HTERT RPE-1 (cell line): ENCODE results near the gene IGF1R.

Source experiments
- in situ Hi-C: fragments of 300-500 bp; cut with MboI; formaldehyde crosslinking; loops from 4 replicates; pipeline ENCODE4 v1.14.3; 2020; ENCODE audit warnings: low sequenced_read_pairs

Gene IGF1R

GRCh38 chr15:98743177-98743576 lies 94.8 kb downstream of the IGF1R start:
- in situ Hi-C loops: no loop called here

- in situ Hi-C loops: no loop called here
Observed at GRCh38 chr15:98744506-98744905, 96.2 kb downstream of the IGF1R start.

- in situ Hi-C loops: no loop called here
Observed at GRCh38 chr15:98745179-98745578, 96.8 kb downstream of the IGF1R start.

GRCh38 chr15:98745650-98746374 lies 97.5 kb downstream of the IGF1R start:
- in situ Hi-C loops: no loop called here

- in situ Hi-C loops: no loop called here
Observed at GRCh38 chr15:98746375-98747155, 98.2 kb downstream of the IGF1R start.

- in situ Hi-C loops: no loop called here
Observed at GRCh38 chr15:98751767-98752166, 103.4 kb downstream of the IGF1R start.

GRCh38 chr15:98753726-98754656 lies 105.7 kb downstream of the IGF1R start:
- in situ Hi-C loops: no loop called here

- in situ Hi-C loops: no loop called here
Observed at GRCh38 chr15:98754657-98755022, 106.3 kb downstream of the IGF1R start.

- in situ Hi-C loops: no loop called here
Observed at GRCh38 chr15:98755138-98755537, 106.8 kb downstream of the IGF1R start.

- in situ Hi-C loops: no loop called here
Observed at GRCh38 chr15:98755781-98756180, 107.4 kb downstream of the IGF1R start.

GRCh38 chr15:98758224-98758623 lies 109.9 kb downstream of the IGF1R start:
- in situ Hi-C loops: no loop called here

GRCh38 chr15:98759277-98759676 lies 110.9 kb downstream of the IGF1R start:
- in situ Hi-C loops: no loop called here

- in situ Hi-C loops: no loop called here
Observed at GRCh38 chr15:98760112-98760826, 111.9 kb downstream of the IGF1R start.

GRCh38 chr15:98760975-98761374 lies 112.6 kb downstream of the IGF1R start:
- in situ Hi-C loops: no loop called here

GRCh38 chr15:98763179-98763578 lies 114.8 kb downstream of the IGF1R start:
- in situ Hi-C loops: no loop called here

GRCh38 chr15:98764291-98764690 lies 116.0 kb downstream of the IGF1R start:
- in situ Hi-C loops: no loop called here

GRCh38 chr15:98765610-98766009 lies 117.3 kb downstream of the IGF1R start:
- in situ Hi-C loops: no loop called here

GRCh38 chr15:98767692-98768091 lies 119.4 kb downstream of the IGF1R start:
- in situ Hi-C loops: no loop called here

- in situ Hi-C loops: no loop called here
Observed at GRCh38 chr15:98769867-98770266, 121.5 kb downstream of the IGF1R start.

GRCh38 chr15:98770984-98771383 lies 122.6 kb downstream of the IGF1R start:
- in situ Hi-C loops: no loop called here

- in situ Hi-C loops: no loop called here
Observed at GRCh38 chr15:98771541-98771940, 123.2 kb downstream of the IGF1R start.
